PFSK-1 (cell line): Measurements from ENCODE around the gene FAM184A.

Source experiments
- POLR2AphosphoS5 ChIP-seq: IDR thresholded peaks from 2 replicates; pipeline ENCODE4 v1.6.1; 2012; ENCODE audit warnings: low read depth, mild to moderate bottlenecking, control low read depth, low read length, moderate library complexity
- TAF1 ChIP-seq: IDR thresholded peaks from 2 replicates; pipeline ENCODE4 v1.6.1; 2012; ENCODE audit warnings: low read length, control low read depth, borderline replicate concordance; ENCODE audit not compliant: insufficient read depth

- TF ChIP-seq TAF1 (no peak), POLR2AphosphoS5 (no peak)
These were observed 54.4 kb downstream of the FAM184A start for GRCh38 chr6:119024111-119024510.
